Activated naive CD4-positive, alpha-beta T cell treated with anti-CD3 and anti-CD28 coated beads, Interleukin-2, amount 50 U/mL, for 72 hours (primary cell): ENCODE data around the gene WNT2B. TPM values are rescaled to one million over a fixed set of nuclear protein-coding genes. Genes with fewer than 3 reads are reported as not detected.
A peak's percentile ranks its signal among the peaks of the same experiment; 100 is the strongest.

Experiments used
- ATAC-seq, 2 donors: fragments of 150-1000 bp; cut with Tn5 transposase; 2 replicates each; pipeline ENCODE4 v1.10.0; 2021; ENCODE audit warnings: mild to moderate bottlenecking in 2 of 2, moderate library complexity in 2 of 2
- DNase-seq, 2 donors: peaks; one replicate each; pipeline ENCODE4 v3.0.0; 2021 to 2022; ENCODE audit warnings: low spot score in 2 of 2
- H3K27ac Mint-ChIP-seq, 2 donors: one replicate each; pipeline ENCODE4 v1.8.0; 2022; ENCODE audit warnings: mild to moderate bottlenecking in 2 of 2, mixed read lengths in 2 of 2
- H3K36me3 Mint-ChIP-seq, 2 donors: one replicate each; pipeline ENCODE4 v1.8.0; 2022; ENCODE audit warnings: mixed read lengths in 2 of 2
- H3K9me3 Mint-ChIP-seq, 2 donors: one replicate each; pipeline ENCODE4 v1.8.0; 2022; ENCODE audit warnings: mixed read lengths in 2 of 2
- total RNA-seq, 2 donors: library from RNA; stranded (reverse); gene quantifications; one replicate each; pipeline ENCODE4 v1.2.3, GENCODE V29; 2022

The WNT2B gene
- total RNA-seq, 2 donors from 2014 or later, result 0.11 to 0.16 TPM

- H3K36me3 Mint-ChIP-seq, result no peaks in the 10 kb centered on the region
- H3K27ac Mint-ChIP-seq, result no peak overlapping the region
- no peak for ATAC-seq
- DNase-seq, result no peak
- H3K9me3 Mint-ChIP-seq, result no peaks in the 10 kb centered on the region
These were observed 12.5 kb upstream of the WNT2B start for GRCh38 chr1:112496290-112496689.

GRCh38 chr1:112501810-112502641, 6.7 kb upstream of the WNT2B start:
- Mint-ChIP-seq H3K36me3 (no peaks in the 10 kb centered on the region), H3K9me3 (no peaks in the 10 kb centered on the region), H3K27ac (no peak overlapping the region)
- ATAC-seq (peak; percentile 71 to 74), DNase-seq (peak; percentile 63 to 67)

- no peak for ATAC-seq
- Mint-ChIP-seq H3K27ac (no peak overlapping the region), H3K36me3 (no peaks in the 10 kb centered on the region), H3K9me3 (no peaks in the 10 kb centered on the region)
- no peak for DNase-seq
These were observed 5.9 kb upstream of the WNT2B start for GRCh38 chr1:112502826-112503225.

- Mint-ChIP-seq H3K9me3 (no peaks in the 10 kb centered on the region), H3K36me3 (no peaks in the 10 kb centered on the region), H3K27ac (no peak overlapping the region)
- DNase-seq, result no peak
- no peak for ATAC-seq
These were observed 4.6 kb upstream of the WNT2B start for GRCh38 chr1:112504001-112504660.

- Mint-ChIP-seq H3K27ac (no peak overlapping the region), H3K9me3 (no peaks in the 10 kb centered on the region), H3K36me3 (no peaks in the 10 kb centered on the region)
- DNase-seq (no peak), ATAC-seq (no peak)
These were observed 3.9 kb upstream of the WNT2B start for GRCh38 chr1:112504661-112505399.

- ATAC-seq (no peak), DNase-seq (no peak)
- Mint-ChIP-seq H3K36me3 (no peaks in the 10 kb centered on the region), H3K9me3 (no peaks in the 10 kb centered on the region), H3K27ac (no peak overlapping the region)
These were observed 3.4 kb upstream of the WNT2B start for GRCh38 chr1:112505400-112505785.

- ATAC-seq, result no peak
- Mint-ChIP-seq H3K27ac (no peak overlapping the region), H3K9me3 (no peaks in the 10 kb centered on the region), H3K36me3 (no peaks in the 10 kb centered on the region)
- DNase-seq, result no peak
These were observed 2.9 kb upstream of the WNT2B start for GRCh38 chr1:112505878-112506277.

GRCh38 chr1:112506306-112506705, 2.5 kb upstream of the WNT2B start:
- Mint-ChIP-seq H3K36me3 (no peaks in the 10 kb centered on the region), H3K9me3 (no peaks in the 10 kb centered on the region), H3K27ac (no peak overlapping the region)
- no peak for DNase-seq
- ATAC-seq, result no peak

GRCh38 chr1:112506731-112507130, 2.0 kb upstream of the WNT2B start:
- H3K36me3 Mint-ChIP-seq, result no peaks in the 10 kb centered on the region
- ATAC-seq, result no peak
- DNase-seq, result no peak
- H3K9me3 Mint-ChIP-seq, result no peaks in the 10 kb centered on the region
- H3K27ac Mint-ChIP-seq, result no peak overlapping the region

GRCh38 chr1:112507336-112507735, 1.4 kb upstream of the WNT2B start:
- DNase-seq (no peak), ATAC-seq (no peak)
- Mint-ChIP-seq H3K27ac (no peak overlapping the region), H3K36me3 (no peaks in the 10 kb centered on the region), H3K9me3 (no peaks in the 10 kb centered on the region)

GRCh38 chr1:112507921-112508277, 866 bp upstream of the WNT2B start:
- Mint-ChIP-seq H3K9me3 (no peaks in the 10 kb centered on the region), H3K27ac (no peak overlapping the region), H3K36me3 (no peaks in the 10 kb centered on the region)
- DNase-seq (no peak), ATAC-seq (peak in 1 of 2 donors; percentile 41)

- no peak overlapping the region for H3K27ac Mint-ChIP-seq
- DNase-seq (peak in 1 of 2 donors; percentile 27), ATAC-seq (peak; percentile 25 to 40)
- H3K36me3 Mint-ChIP-seq, result no peaks in the 10 kb centered on the region
- no peaks in the 10 kb centered on the region for H3K9me3 Mint-ChIP-seq
These were observed 367 bp downstream of the WNT2B start for GRCh38 chr1:112509005-112509659.

GRCh38 chr1:112509660-112510178, 954 bp downstream of the WNT2B start:
- no peak overlapping the region for H3K27ac Mint-ChIP-seq
- H3K9me3 Mint-ChIP-seq, result no peaks in the 10 kb centered on the region
- ATAC-seq (no peak), DNase-seq (no peak)
- H3K36me3 Mint-ChIP-seq, result no peaks in the 10 kb centered on the region

GRCh38 chr1:112510340-112510739, 1.6 kb downstream of the WNT2B start:
- ATAC-seq (no peak), DNase-seq (no peak)
- H3K27ac Mint-ChIP-seq, result no peak overlapping the region
- no peaks in the 10 kb centered on the region for H3K9me3 Mint-ChIP-seq
- H3K36me3 Mint-ChIP-seq, result no peaks in the 10 kb centered on the region

GRCh38 chr1:112511897-112512296, 3.1 kb downstream of the WNT2B start:
- H3K27ac Mint-ChIP-seq, result no peak overlapping the region

GRCh38 chr1:112513112-112513870, 4.5 kb downstream of the WNT2B start:
- H3K27ac Mint-ChIP-seq, result no peak overlapping the region
- no peaks in the 10 kb centered on the region for H3K36me3 Mint-ChIP-seq
- no peak for ATAC-seq
- no peaks in the 10 kb centered on the region for H3K9me3 Mint-ChIP-seq
- no peak for DNase-seq

More at GRCh38 chr1:112511897-112512296, 3.1 kb downstream of the WNT2B start:
- DNase-seq (no peak), ATAC-seq (no peak)
- H3K36me3 Mint-ChIP-seq, result no peaks in the 10 kb centered on the region
- no peaks in the 10 kb centered on the region for H3K9me3 Mint-ChIP-seq
